GM12874 (cell line): ENCODE data around the gene A4GALT.

Source experiments
- CTCF ChIP-seq: IDR thresholded peaks from 2 replicates; pipeline ENCODE4 v1.5.1; 2011; ENCODE audit warnings: low read depth, mild to moderate bottlenecking, control low read depth, low read length, moderate library complexity; ENCODE audit not compliant: insufficient read depth

A4GALT gene

GRCh38 chr22:42720263-42721044 is at the start of gene A4GALT:
Gene A4GALT (minus strand): TSS chr22:42720870. CDS start chr22:42693951, 26,919 bp downstream.
- no peak for TF ChIP-seq CTCF

- no peak for TF ChIP-seq CTCF
Observed at GRCh38 chr22:42770448-42770726, 49.7 kb upstream of the A4GALT start.

GRCh38 chr22:42769574-42770447 is 49.1 kb upstream of the A4GALT start:
- no peak for TF ChIP-seq CTCF

- no peak for TF ChIP-seq CTCF
Observed at GRCh38 chr22:42769238-42769573, 48.5 kb upstream of the A4GALT start.

GRCh38 chr22:42768385-42769035 is 47.8 kb upstream of the A4GALT start:
- no peak for TF ChIP-seq CTCF

- TF ChIP-seq CTCF, result no peak
Observed at GRCh38 chr22:42766860-42767259, 46.2 kb upstream of the A4GALT start.

DNA sequence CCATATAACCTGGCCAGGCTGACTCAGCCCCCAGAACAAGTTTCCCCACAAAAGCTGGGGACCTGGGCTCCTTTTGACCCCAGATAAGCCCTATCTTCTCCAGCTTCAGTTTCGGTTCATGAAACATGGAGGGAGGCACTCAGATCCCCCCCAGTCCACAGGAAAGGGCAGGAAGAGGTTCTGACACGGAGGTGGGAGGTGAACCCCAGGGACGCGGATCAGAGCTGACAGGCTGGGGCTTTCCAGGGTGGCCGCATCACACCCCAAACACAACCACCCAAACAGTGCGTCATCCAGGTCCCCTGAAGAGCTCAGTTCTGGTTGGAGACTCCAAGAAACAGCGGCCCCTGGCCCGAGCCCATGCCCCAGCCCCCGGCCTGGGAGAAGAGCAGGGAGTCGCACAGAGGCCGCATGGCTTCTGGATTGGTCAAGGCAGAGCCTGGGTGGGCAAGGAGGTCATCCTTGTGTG is 44.3 kb upstream of the A4GALT start:
- no peak for TF ChIP-seq CTCF
